Measurements from ENCODE around the gene ALAS1. TPM values are rescaled to one million over a fixed set of nuclear protein-coding genes. Genes with fewer than 3 reads are reported as not detected.

Gene ALAS1
- total RNA-seq, 1 donor from 2014 or later = 38.3 TPM

- peaks cover 65% of the 10 kb centered on the region for H3K36me3 Mint-ChIP-seq (ENCODE audit: low read depth)
- no peak for TF ChIP-seq CTCF (IDR thresholded peaks at IDR 0.05)
- no peaks in the 10 kb centered on the region for H3K27me3 Mint-ChIP-seq (ENCODE audit: low read depth)
- DNase-seq (ENCODE audit: low spot score) = no peak
- H3K4me3 Mint-ChIP-seq (ENCODE audit: unreplicated experiment) = no peak overlapping the region
- H3K27ac Mint-ChIP-seq (ENCODE audit: unreplicated experiment) = no peak overlapping the region
- no peaks in the 10 kb centered on the region for H3K4me1 Mint-ChIP-seq (ENCODE audit: low read depth)
- H3K9me3 Mint-ChIP-seq (ENCODE audit: low read depth) = no peaks in the 10 kb centered on the region
Observed at GRCh38 chr3:52210037-52210436, 12.1 kb downstream of the ALAS1 start.

- Mint-ChIP-seq H3K4me1 (ENCODE audit: low read depth) (no peaks in the 10 kb centered on the region), H3K27ac (ENCODE audit: unreplicated experiment) (no peak overlapping the region), H3K9me3 (ENCODE audit: low read depth) (no peaks in the 10 kb centered on the region), H3K36me3 (ENCODE audit: low read depth) (peaks cover 68% of the 10 kb centered on the region), H3K4me3 (ENCODE audit: unreplicated experiment) (no peak overlapping the region), H3K27me3 (ENCODE audit: low read depth) (no peaks in the 10 kb centered on the region)
- no peak for TF ChIP-seq CTCF (IDR thresholded peaks at IDR 0.05)
- no peak for DNase-seq (ENCODE audit: low spot score)
Observed at GRCh38 chr3:52210550-52211046, 12.6 kb downstream of the ALAS1 start.

GRCh38 chr3:52211268-52211891 is 13.4 kb downstream of the ALAS1 start:
- Mint-ChIP-seq H3K36me3 (ENCODE audit: low read depth) (peaks cover 64% of the 10 kb centered on the region), H3K9me3 (ENCODE audit: low read depth) (no peaks in the 10 kb centered on the region), H3K4me1 (ENCODE audit: low read depth) (peaks cover under 1% of the 10 kb centered on the region), H3K4me3 (ENCODE audit: unreplicated experiment) (no peak overlapping the region), H3K27me3 (ENCODE audit: low read depth) (no peaks in the 10 kb centered on the region), H3K27ac (ENCODE audit: unreplicated experiment) (no peak overlapping the region)
- no peak for TF ChIP-seq CTCF (IDR thresholded peaks at IDR 0.05)
- no peak for DNase-seq (ENCODE audit: low spot score)

DNA sequence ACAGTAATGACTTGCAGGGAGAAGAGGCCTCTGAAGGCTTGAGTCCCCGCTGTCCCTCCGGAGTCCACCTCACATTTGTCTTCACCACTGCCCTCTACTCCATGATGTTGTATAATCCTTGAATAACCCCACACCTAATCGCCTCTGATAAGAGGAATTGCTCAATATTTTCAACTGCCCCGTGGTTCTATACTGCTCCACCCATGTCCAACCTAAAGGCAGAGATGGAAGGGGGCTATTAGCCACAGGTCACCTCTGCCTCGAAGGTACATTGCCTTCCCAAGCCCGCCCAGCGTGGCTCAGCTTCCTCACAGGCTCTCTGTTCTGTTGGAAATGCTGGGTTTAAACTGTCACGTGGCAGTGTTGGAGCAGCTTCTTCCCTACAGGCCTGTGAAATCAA is 15.0 kb downstream of the ALAS1 start:
- peaks cover 11% of the 10 kb centered on the region for H3K4me1 Mint-ChIP-seq (ENCODE audit: low read depth)
- H3K36me3 Mint-ChIP-seq (ENCODE audit: low read depth) = peaks cover 51% of the 10 kb centered on the region
- TF ChIP-seq CTCF (IDR thresholded peaks at IDR 0.05) = no peak
- DNase-seq (ENCODE audit: low spot score) = no peak
- no peak overlapping the region for H3K27ac Mint-ChIP-seq (ENCODE audit: unreplicated experiment)
- no peaks in the 10 kb centered on the region for H3K9me3 Mint-ChIP-seq (ENCODE audit: low read depth)
- no peak overlapping the region for H3K4me3 Mint-ChIP-seq (ENCODE audit: unreplicated experiment)
- no peaks in the 10 kb centered on the region for H3K27me3 Mint-ChIP-seq (ENCODE audit: low read depth)

DNA sequence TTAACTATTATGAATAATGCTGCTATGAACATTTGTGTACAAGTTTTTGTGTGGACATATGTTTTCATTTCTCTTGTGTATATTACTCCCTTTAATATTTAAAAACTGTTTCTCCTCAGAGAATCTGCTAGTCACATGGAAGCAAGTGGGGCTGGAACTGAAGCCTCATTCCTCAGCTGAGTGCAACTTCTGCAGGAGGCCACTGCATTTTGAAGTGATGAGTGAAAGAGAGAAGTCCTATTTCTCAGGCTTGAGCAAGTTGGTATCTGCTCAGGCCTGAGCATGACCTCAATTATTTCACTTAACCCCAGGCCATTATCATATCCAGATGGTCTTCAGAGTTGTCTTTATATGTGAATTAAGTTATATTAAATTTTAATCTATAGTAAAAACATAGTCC is 15.9 kb downstream of the ALAS1 start:
- H3K4me3 Mint-ChIP-seq (ENCODE audit: unreplicated experiment) = no peak overlapping the region
- no peak for DNase-seq (ENCODE audit: low spot score)
- no peak for TF ChIP-seq CTCF (IDR thresholded peaks at IDR 0.05)
- H3K27ac Mint-ChIP-seq (ENCODE audit: unreplicated experiment) = no peak overlapping the region
- no peaks in the 10 kb centered on the region for H3K9me3 Mint-ChIP-seq (ENCODE audit: low read depth)
- no peaks in the 10 kb centered on the region for H3K27me3 Mint-ChIP-seq (ENCODE audit: low read depth)
- peaks cover 46% of the 10 kb centered on the region for H3K36me3 Mint-ChIP-seq (ENCODE audit: low read depth)
- H3K4me1 Mint-ChIP-seq (ENCODE audit: low read depth) = peaks cover 11% of the 10 kb centered on the region

Data from chondrocyte (in vitro differentiated cells).